Mesendoderm (in vitro differentiated cells): ENCODE measurements around the gene OTOG.

ENCODE experiments used
- DNase-seq: peaks from one replicate; pipeline ENCODE4 v3.0.0; 2013
- H2AK5ac ChIP-seq: 2 replicates; pipeline ENCODE4 v1.6.1; 2013; ENCODE audit warnings: low read length, inconsistent platforms
- H2BK120ac ChIP-seq: 2 replicates; pipeline ENCODE4 v1.6.1; 2013; ENCODE audit warnings: low read depth, mild to moderate bottlenecking, low read length, moderate library complexity, mixed read lengths
- H2BK15ac ChIP-seq: replicated peaks from 2 replicates; pipeline ENCODE4 v1.6.1; 2013; ENCODE audit warnings: low read depth, mild to moderate bottlenecking, moderate library complexity
- H2BK5ac ChIP-seq: 2 replicates; pipeline ENCODE4 v1.6.1; 2013; ENCODE audit warnings: low read length, inconsistent platforms
- H3K18ac ChIP-seq: 2 replicates; pipeline ENCODE4 v1.6.1; 2013; ENCODE audit warnings: mild to moderate bottlenecking, low read length, mixed read lengths
- H3K23ac ChIP-seq: one replicate; pipeline ENCODE4 v1.6.1; 2013; ENCODE audit warnings: low read length
- H3K27ac ChIP-seq: 2 replicates; pipeline ENCODE4 v1.5.1; 2013; ENCODE audit warnings: low read depth, mild to moderate bottlenecking, inconsistent platforms, low read length, moderate library complexity
- H3K27me3 ChIP-seq: 2 replicates; pipeline ENCODE4 v1.6.1; 2013; ENCODE audit warnings: low read length, control low read depth, mild to moderate bottlenecking, inconsistent platforms; ENCODE audit not compliant: insufficient read depth, poor library complexity
- H3K36me3 ChIP-seq: 2 replicates; pipeline ENCODE4 v1.6.1; 2013; ENCODE audit warnings: low read length, inconsistent platforms; ENCODE audit not compliant: control insufficient read depth, insufficient read depth
- H3K4ac ChIP-seq: one replicate; pipeline ENCODE4 v1.6.1; 2013; ENCODE audit warnings: low read depth, mild to moderate bottlenecking, low read length, moderate library complexity
- H3K4me1 ChIP-seq: 2 replicates; pipeline ENCODE4 v1.6.1; 2013; ENCODE audit warnings: low read depth, low read length, inconsistent platforms; ENCODE audit not compliant: control insufficient read depth
- H3K4me2 ChIP-seq: 2 replicates; pipeline ENCODE4 v1.6.1; 2013; ENCODE audit warnings: low read length
- H3K4me3 ChIP-seq: 2 replicates; pipeline ENCODE4 v1.5.1; 2013; ENCODE audit warnings: mild to moderate bottlenecking, low read length
- H3K56ac ChIP-seq: one replicate; pipeline ENCODE4 v1.6.1; 2013; ENCODE audit warnings: low read length
- H3K79me1 ChIP-seq: 2 replicates; pipeline ENCODE4 v1.6.1; 2013; ENCODE audit warnings: low read length, inconsistent platforms
- H3K79me2 ChIP-seq: 2 replicates; pipeline ENCODE4 v1.6.1; 2013; ENCODE audit warnings: mild to moderate bottlenecking, low read length; ENCODE audit not compliant: control insufficient read depth, insufficient read depth
- H3K9ac ChIP-seq: 2 replicates; pipeline ENCODE4 v1.6.1; 2013; ENCODE audit warnings: low read length, inconsistent platforms
- H4K5ac ChIP-seq: one replicate; pipeline ENCODE4 v1.6.1; 2013; ENCODE audit warnings: low read length
- H4K8ac ChIP-seq: one replicate; pipeline ENCODE4 v1.6.1; 2013; ENCODE audit warnings: low read depth, mild to moderate bottlenecking, control low read depth, low read length, moderate library complexity
- whole genome bisulfite sequencing: extraction: QIAGEN DNeasy Blood & Tissue Kit; methylation state at CpG from one replicate; pipeline ENCODE4 v1.1.7; 2013; ENCODE audit warnings: low lambda C conversion rate, missing lambda C conversion rate; ENCODE audit not compliant: insufficient coverage; ENCODE audit errors: extremely low coverage; 5-methylcytosine and 5-hydroxymethylcytosine counted together

OTOG gene

DNA sequence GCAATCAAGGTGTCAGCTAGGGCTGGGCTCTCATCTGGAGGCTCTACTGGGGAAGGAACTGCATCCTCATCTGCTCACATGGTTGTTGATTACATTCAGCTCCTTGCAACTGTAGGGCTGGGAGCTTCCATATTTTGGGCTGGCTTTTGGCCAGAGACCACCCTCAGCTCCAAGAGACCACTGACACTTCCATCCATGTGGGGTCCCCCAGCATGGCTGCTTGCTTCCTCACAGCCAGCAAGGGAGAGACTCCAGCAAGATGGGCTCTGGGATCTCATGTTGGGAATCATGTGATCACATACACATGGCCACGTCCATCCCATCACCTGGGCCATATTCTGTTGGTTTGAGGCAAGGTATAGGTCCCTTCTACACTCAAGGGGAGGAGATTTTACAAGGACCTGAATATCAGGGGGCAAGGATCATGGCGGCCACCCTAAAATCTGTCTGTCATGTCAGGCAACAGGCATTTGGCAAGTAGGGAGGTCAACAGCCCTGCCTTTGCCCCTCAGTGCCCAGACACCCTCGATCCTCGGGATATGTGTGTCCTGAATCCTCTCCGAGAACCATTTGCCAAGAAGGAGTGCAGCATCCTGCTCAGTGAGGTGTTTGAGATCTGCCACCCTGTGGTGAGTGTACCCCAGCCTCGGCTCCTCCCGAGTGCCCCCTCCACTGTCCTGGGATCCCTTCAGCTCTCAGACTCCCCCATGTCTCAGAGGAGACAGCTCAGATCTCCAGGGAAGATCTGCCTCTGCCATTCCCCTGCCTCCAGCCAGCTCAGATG lies 48.7 kb downstream of the OTOG start:
- no peak for DNase-seq
- Histone ChIP-seq H2BK5ac (no peak overlapping the region), H4K8ac (no peak overlapping the region), H4K5ac (no peak overlapping the region), H3K27ac (no peak overlapping the region), H3K56ac (no peak overlapping the region), H3K79me2 (no peaks in the 10 kb centered on the region), H3K4ac (no peak overlapping the region), H3K4me3 (no peak overlapping the region), H3K18ac (no peak overlapping the region), H3K27me3 (no peaks in the 10 kb centered on the region), H3K4me2 (no peak overlapping the region), H2BK120ac (no peak overlapping the region), H3K23ac (no peak overlapping the region), H3K9ac (no peak overlapping the region), H2AK5ac (no peak overlapping the region), H3K36me3 (no peaks in the 10 kb centered on the region), H3K79me1 (no peaks in the 10 kb centered on the region), H2BK15ac (no peak overlapping the region), H3K4me1 (no peaks in the 10 kb centered on the region)
- no CpG with 5 or more reads among the region's 7 CpGs for WGBS

DNA sequence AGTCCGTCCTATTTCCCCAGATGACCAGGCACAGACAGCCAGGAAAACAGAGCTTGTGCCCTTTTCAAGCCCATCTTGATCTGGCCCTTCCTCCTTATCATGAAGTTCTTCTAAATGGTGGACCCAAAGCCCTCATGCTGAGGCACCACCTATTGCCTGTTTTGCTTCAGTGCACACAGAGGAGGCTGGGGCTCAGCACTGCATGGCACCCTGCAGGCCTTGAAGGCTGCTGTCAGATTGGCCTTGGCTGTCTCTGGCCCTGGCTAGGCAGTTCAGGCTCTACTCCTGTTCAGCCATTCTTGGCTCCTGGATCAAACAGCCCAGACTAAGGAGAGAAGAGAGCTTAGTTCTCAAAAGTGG lies 49.2 kb downstream of the OTOG start:
- H3K4me2 ChIP-seq = no peak overlapping the region
- H3K4me3 ChIP-seq = no peak overlapping the region
- H3K36me3 ChIP-seq = no peaks in the 10 kb centered on the region
- H3K27me3 ChIP-seq = no peaks in the 10 kb centered on the region
- H3K23ac ChIP-seq = no peak overlapping the region
- no peaks in the 10 kb centered on the region for H3K79me1 ChIP-seq
- no peak overlapping the region for H2BK120ac ChIP-seq
- no peak overlapping the region for H3K18ac ChIP-seq
- H3K79me2 ChIP-seq = no peaks in the 10 kb centered on the region
- no peak for DNase-seq
- WGBS = no CpG with 5 or more reads among the region's 1 CpG
- H3K56ac ChIP-seq = no peak overlapping the region
- H2BK15ac ChIP-seq = no peak overlapping the region
- H2BK5ac ChIP-seq = no peak overlapping the region
- no peak overlapping the region for H3K9ac ChIP-seq
- H3K4me1 ChIP-seq = no peaks in the 10 kb centered on the region
- H4K8ac ChIP-seq = no peak overlapping the region
- H2AK5ac ChIP-seq = no peak overlapping the region
- no peak overlapping the region for H4K5ac ChIP-seq
- no peak overlapping the region for H3K27ac ChIP-seq
- no peak overlapping the region for H3K4ac ChIP-seq

- Histone ChIP-seq H3K56ac (no peak overlapping the region), H3K4ac (no peak overlapping the region), H3K23ac (no peak overlapping the region), H3K9ac (no peak overlapping the region), H2AK5ac (no peak overlapping the region), H2BK5ac (no peak overlapping the region), H2BK120ac (no peak overlapping the region), H3K36me3 (no peaks in the 10 kb centered on the region), H4K5ac (no peak overlapping the region), H4K8ac (no peak overlapping the region), H3K18ac (no peak overlapping the region), H3K4me3 (no peak overlapping the region), H2BK15ac (no peak overlapping the region), H3K79me2 (no peaks in the 10 kb centered on the region), H3K27ac (no peak overlapping the region), H3K79me1 (no peaks in the 10 kb centered on the region), H3K4me2 (no peak overlapping the region), H3K27me3 (no peaks in the 10 kb centered on the region), H3K4me1 (no peaks in the 10 kb centered on the region)
- WGBS = no CpG with 5 or more reads among the region's 7 CpGs
- DNase-seq = no peak
Measured at GRCh38 chr11:17596711-17597110, 49.7 kb downstream of the OTOG start.

DNA sequence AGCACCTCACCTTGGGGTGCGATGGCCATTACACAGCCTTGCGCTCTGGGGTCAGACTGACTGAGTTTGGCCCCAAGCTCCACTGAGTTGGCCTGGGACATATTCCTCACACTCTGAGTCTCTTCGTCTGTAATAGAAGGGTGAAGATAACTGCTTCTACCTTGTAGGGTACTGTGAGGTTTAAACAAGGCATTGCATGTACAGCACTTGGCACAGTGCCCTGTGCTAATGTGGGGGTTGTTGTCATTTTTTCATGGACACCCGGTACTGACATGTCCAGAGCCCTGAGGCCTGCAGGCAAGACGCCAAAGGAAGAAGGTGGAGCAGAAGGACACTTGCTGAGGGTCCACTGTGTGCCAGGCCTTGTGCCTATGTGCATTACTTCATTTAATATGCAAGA lies 50.7 kb downstream of the OTOG start:
- Histone ChIP-seq H3K79me1 (no peaks in the 10 kb centered on the region), H3K9ac (no peak overlapping the region), H3K4me2 (no peak overlapping the region), H3K4me1 (no peaks in the 10 kb centered on the region), H3K4me3 (no peak overlapping the region), H3K36me3 (no peaks in the 10 kb centered on the region), H2BK15ac (no peak overlapping the region), H3K56ac (no peak overlapping the region), H2AK5ac (no peak overlapping the region), H4K8ac (no peak overlapping the region), H3K18ac (no peak overlapping the region), H3K23ac (no peak overlapping the region), H3K27me3 (no peaks in the 10 kb centered on the region), H2BK5ac (no peak overlapping the region), H3K27ac (no peak overlapping the region), H2BK120ac (no peak overlapping the region), H4K5ac (no peak overlapping the region), H3K4ac (no peak overlapping the region), H3K79me2 (no peaks in the 10 kb centered on the region)
- no peak for DNase-seq
- WGBS = no CpG with 5 or more reads among the region's 5 CpGs

GRCh38 chr11:17598700-17599459 lies 51.8 kb downstream of the OTOG start:
- Histone ChIP-seq H3K4me3 (no peak overlapping the region), H3K4me1 (no peaks in the 10 kb centered on the region), H3K27ac (no peak overlapping the region), H3K9ac (no peak overlapping the region), H2BK120ac (no peak overlapping the region), H3K4me2 (no peak overlapping the region), H3K27me3 (no peaks in the 10 kb centered on the region), H3K56ac (no peak overlapping the region), H2BK5ac (no peak overlapping the region), H4K5ac (no peak overlapping the region), H3K18ac (no peak overlapping the region), H3K4ac (no peak overlapping the region), H3K79me1 (no peaks in the 10 kb centered on the region), H2BK15ac (no peak overlapping the region), H2AK5ac (no peak overlapping the region), H3K36me3 (no peaks in the 10 kb centered on the region), H3K79me2 (no peaks in the 10 kb centered on the region), H4K8ac (no peak overlapping the region), H3K23ac (no peak overlapping the region)
- DNase-seq = peak; percentile 73
- no CpG with 5 or more reads among the region's 17 CpGs for WGBS
